ENCODE results near the gene RASD2.

The RASD2 gene

GRCh38 chr22:35589071-35589755, 48.6 kb downstream of the RASD2 start:
- Histone ChIP-seq H3K4me1 (ENCODE audit: insufficient read depth, low read length) (peaks cover 12% of the 10 kb centered on the region), H3K9me3 (ENCODE audit: insufficient read depth, low read depth, low read length) (no peaks in the 10 kb centered on the region), H3K4me3 (ENCODE audit: low read length) (no peak overlapping the region), H3K9ac (ENCODE audit: low read depth, low read length) (no peak overlapping the region), H3K27ac (ENCODE audit: low read depth, low read length) (no peak overlapping the region), H3K27me3 (ENCODE audit: insufficient read depth, low read length) (no peaks in the 10 kb centered on the region), H3K36me3 (ENCODE audit: insufficient read depth, low read length) (no peaks in the 10 kb centered on the region)
- WGBS: 80% methylated on average over 11 of the region's 11 CpGs

DNA sequence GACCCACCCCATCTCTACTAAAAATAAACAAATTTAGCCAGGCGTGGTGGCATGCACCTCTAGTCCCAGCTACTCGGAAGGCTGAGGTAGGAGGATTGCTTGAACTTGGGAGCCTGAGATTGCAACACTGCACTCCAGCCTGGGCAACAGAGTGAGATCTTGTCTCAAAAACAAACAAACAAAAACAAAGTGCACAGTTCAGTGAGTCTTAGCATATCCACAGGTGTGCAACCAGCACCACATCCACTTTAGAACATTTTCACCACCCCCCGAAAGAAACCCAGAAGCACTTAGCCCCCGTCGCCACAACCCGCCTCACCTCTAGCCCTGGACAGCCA, 49.1 kb downstream of the RASD2 start:
- no peak overlapping the region for H3K4me3 ChIP-seq (ENCODE audit: low read length)
- H3K36me3 ChIP-seq (ENCODE audit: insufficient read depth, low read length): no peaks in the 10 kb centered on the region
- H3K27ac ChIP-seq (ENCODE audit: low read depth, low read length): no peak overlapping the region
- H3K27me3 ChIP-seq (ENCODE audit: insufficient read depth, low read length): no peaks in the 10 kb centered on the region
- peaks cover 13% of the 10 kb centered on the region for H3K4me1 ChIP-seq (ENCODE audit: insufficient read depth, low read length)
- no peak overlapping the region for H3K9ac ChIP-seq (ENCODE audit: low read depth, low read length)
- no peaks in the 10 kb centered on the region for H3K9me3 ChIP-seq (ENCODE audit: insufficient read depth, low read depth, low read length)
- WGBS: 94% methylated on average over 6 of the region's 6 CpGs

DNA sequence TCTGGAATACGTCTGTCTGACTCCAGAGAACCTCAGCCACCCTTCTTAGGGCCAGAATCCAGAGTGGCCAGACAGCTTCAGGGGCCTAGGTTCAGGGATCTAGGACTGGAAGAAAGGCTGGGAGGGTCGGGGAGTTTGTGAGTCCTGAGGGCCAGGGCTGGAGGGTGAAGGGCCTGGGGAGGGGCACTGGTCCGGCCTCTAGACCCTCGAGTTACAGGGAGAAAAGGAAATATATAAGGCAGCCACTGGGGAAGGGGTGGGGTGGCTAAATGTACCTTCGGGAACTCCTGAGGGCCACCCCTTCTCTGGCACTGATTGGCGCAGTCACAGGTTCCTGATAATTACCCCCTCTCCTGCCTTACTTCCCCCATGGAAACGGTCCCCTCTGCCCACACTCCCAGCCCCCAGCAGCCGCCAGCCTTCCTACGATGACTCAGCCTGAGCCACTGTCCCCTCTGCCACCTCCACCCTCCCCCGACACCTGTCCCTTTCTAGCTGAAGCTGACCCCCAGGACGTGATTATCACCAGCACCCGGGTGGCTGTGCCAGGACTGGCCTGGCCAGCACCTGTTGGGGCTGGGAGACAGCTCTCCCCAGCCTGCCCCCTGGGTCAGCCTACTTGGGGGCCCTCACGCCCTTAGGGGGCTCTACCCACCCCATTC, 50.1 kb downstream of the RASD2 start:
- Histone ChIP-seq H3K36me3 (ENCODE audit: insufficient read depth, low read length) (no peaks in the 10 kb centered on the region), H3K9ac (ENCODE audit: low read depth, low read length) (no peak overlapping the region), H3K9me3 (ENCODE audit: insufficient read depth, low read depth, low read length) (no peaks in the 10 kb centered on the region), H3K27me3 (ENCODE audit: insufficient read depth, low read length) (no peaks in the 10 kb centered on the region), H3K4me1 (ENCODE audit: insufficient read depth, low read length) (peaks cover 13% of the 10 kb centered on the region), H3K27ac (ENCODE audit: low read depth, low read length) (no peak overlapping the region), H3K4me3 (ENCODE audit: low read length) (no peak overlapping the region)
- WGBS: 62% methylated on average over 13 of the region's 13 CpGs

GRCh38 chr22:35591714-35592417, 51.2 kb downstream of the RASD2 start:
- H3K27me3 ChIP-seq (ENCODE audit: insufficient read depth, low read length): no peaks in the 10 kb centered on the region
- no peaks in the 10 kb centered on the region for H3K36me3 ChIP-seq (ENCODE audit: insufficient read depth, low read length)
- no peak overlapping the region for H3K27ac ChIP-seq (ENCODE audit: low read depth, low read length)
- no peak overlapping the region for H3K9ac ChIP-seq (ENCODE audit: low read depth, low read length)
- 90% methylated on average over 14 of the region's 14 CpGs for WGBS
- H3K4me1 ChIP-seq (ENCODE audit: insufficient read depth, low read length): peaks cover 13% of the 10 kb centered on the region
- no peaks in the 10 kb centered on the region for H3K9me3 ChIP-seq (ENCODE audit: insufficient read depth, low read depth, low read length)
- no peak overlapping the region for H3K4me3 ChIP-seq (ENCODE audit: low read length)

DNA sequence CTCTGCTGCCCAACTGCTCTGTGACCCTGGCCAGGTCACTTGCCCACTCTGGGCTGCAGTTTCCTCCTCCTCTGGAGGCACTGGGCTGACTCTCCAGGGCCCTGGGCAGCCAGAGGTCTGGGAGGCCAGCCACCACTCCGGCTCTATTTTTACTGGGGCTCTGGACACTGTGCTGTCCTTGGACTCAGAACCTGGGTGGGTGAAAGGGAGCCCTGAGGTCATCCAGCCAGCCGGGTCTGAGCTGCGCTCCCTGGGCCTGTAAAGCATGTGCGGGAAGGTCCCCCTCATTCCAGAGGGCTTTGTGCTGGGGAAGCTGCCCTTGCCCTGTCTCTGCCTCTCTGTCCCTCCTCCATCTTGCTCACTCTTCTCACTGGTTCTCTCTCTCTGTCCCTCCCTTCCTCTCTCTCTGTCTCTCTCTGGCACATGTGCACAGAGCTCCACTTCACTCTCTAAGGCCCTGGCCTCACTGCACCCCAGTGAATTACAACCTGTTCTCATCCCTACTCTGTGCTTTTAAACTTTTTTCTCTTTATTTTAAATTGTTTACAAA, 51.9 kb downstream of the RASD2 start:
- peaks cover 13% of the 10 kb centered on the region for H3K4me1 ChIP-seq (ENCODE audit: insufficient read depth, low read length)
- no peak overlapping the region for H3K9ac ChIP-seq (ENCODE audit: low read depth, low read length)
- no peaks in the 10 kb centered on the region for H3K27me3 ChIP-seq (ENCODE audit: insufficient read depth, low read length)
- 69% methylated on average over 4 of the region's 4 CpGs for whole genome bisulfite sequencing
- H3K9me3 ChIP-seq (ENCODE audit: insufficient read depth, low read depth, low read length): no peaks in the 10 kb centered on the region
- H3K27ac ChIP-seq (ENCODE audit: low read depth, low read length): no peak overlapping the region
- no peaks in the 10 kb centered on the region for H3K36me3 ChIP-seq (ENCODE audit: insufficient read depth, low read length)
- H3K4me3 ChIP-seq (ENCODE audit: low read length): no peak overlapping the region

- no peak overlapping the region for H3K9ac ChIP-seq (ENCODE audit: low read depth, low read length)
- H3K36me3 ChIP-seq (ENCODE audit: insufficient read depth, low read length): no peaks in the 10 kb centered on the region
- 43% methylated on average over 3 of the region's 3 CpGs for WGBS
- no peaks in the 10 kb centered on the region for H3K27me3 ChIP-seq (ENCODE audit: insufficient read depth, low read length)
- no peak overlapping the region for H3K27ac ChIP-seq (ENCODE audit: low read depth, low read length)
- H3K4me3 ChIP-seq (ENCODE audit: low read length): no peak overlapping the region
- peaks cover 13% of the 10 kb centered on the region for H3K4me1 ChIP-seq (ENCODE audit: insufficient read depth, low read length)
- H3K9me3 ChIP-seq (ENCODE audit: insufficient read depth, low read depth, low read length): no peaks in the 10 kb centered on the region
These were observed 52.6 kb downstream of the RASD2 start for GRCh38 chr22:35593071-35593890.

- peaks cover 13% of the 10 kb centered on the region for H3K4me1 ChIP-seq (ENCODE audit: insufficient read depth, low read length)
- no peak overlapping the region for H3K4me3 ChIP-seq (ENCODE audit: low read length)
- H3K27ac ChIP-seq (ENCODE audit: low read depth, low read length): no peak overlapping the region
- no peaks in the 10 kb centered on the region for H3K36me3 ChIP-seq (ENCODE audit: insufficient read depth, low read length)
- no peaks in the 10 kb centered on the region for H3K9me3 ChIP-seq (ENCODE audit: insufficient read depth, low read depth, low read length)
- 72% methylated on average over 14 of the region's 14 CpGs for WGBS
- H3K27me3 ChIP-seq (ENCODE audit: insufficient read depth, low read length): no peaks in the 10 kb centered on the region
- H3K9ac ChIP-seq (ENCODE audit: low read depth, low read length): no peak overlapping the region
These were observed 53.4 kb downstream of the RASD2 start for GRCh38 chr22:35593891-35594470.

DNA sequence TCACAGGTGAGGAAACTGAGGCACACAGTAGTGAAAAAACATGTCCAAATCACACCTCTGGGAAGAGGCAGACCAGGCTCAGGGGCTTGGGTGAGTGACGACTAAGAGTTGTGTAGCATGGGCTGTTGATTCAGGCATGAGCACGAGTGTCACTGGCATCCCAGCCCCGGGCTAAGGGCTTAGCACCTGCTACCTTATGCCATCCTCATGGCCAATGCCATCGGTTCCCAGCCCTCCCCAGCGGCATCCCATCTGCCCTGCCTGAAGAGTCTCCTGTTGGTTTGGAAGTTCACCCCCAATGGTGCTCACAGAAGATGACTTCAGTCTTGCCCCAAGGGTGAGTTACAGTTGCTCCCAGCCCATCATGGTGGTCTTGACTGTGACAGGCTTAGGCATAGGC, 54.1 kb downstream of the RASD2 start:
- Histone ChIP-seq H3K27me3 (ENCODE audit: insufficient read depth, low read length) (no peaks in the 10 kb centered on the region), H3K9me3 (ENCODE audit: insufficient read depth, low read depth, low read length) (no peaks in the 10 kb centered on the region), H3K4me3 (ENCODE audit: low read length) (no peak overlapping the region), H3K4me1 (ENCODE audit: insufficient read depth, low read length) (peaks cover 13% of the 10 kb centered on the region), H3K9ac (ENCODE audit: low read depth, low read length) (no peak overlapping the region), H3K36me3 (ENCODE audit: insufficient read depth, low read length) (no peaks in the 10 kb centered on the region), H3K27ac (ENCODE audit: low read depth, low read length) (no peak overlapping the region)
- WGBS: 92% methylated on average over 5 of the region's 5 CpGs

DNA sequence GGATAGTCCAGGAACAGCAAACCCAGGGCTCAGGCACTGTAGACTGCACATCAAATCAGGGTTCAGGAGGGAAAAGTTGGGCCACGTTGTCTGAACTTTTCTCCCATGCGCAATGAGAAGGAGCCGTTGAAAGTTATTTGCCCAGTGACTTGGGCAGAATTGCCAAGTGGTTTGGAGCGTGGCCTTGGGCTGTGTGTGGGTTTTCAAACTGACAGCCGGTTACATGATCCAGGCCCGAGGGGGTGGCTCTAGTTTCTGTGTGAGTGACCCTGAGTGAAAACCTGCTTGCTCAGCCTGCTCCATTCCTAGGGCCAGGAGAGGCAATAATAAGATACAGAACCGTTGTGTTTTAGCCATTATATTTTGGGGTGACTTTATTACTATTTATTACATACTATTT, 56.2 kb downstream of the RASD2 start:
- Histone ChIP-seq H3K27ac (ENCODE audit: low read depth, low read length) (no peak overlapping the region), H3K36me3 (ENCODE audit: insufficient read depth, low read length) (no peaks in the 10 kb centered on the region), H3K4me1 (ENCODE audit: insufficient read depth, low read length) (peaks cover 13% of the 10 kb centered on the region), H3K4me3 (ENCODE audit: low read length) (no peak overlapping the region), H3K9me3 (ENCODE audit: insufficient read depth, low read depth, low read length) (no peaks in the 10 kb centered on the region), H3K9ac (ENCODE audit: low read depth, low read length) (no peak overlapping the region), H3K27me3 (ENCODE audit: insufficient read depth, low read length) (no peaks in the 10 kb centered on the region)
- WGBS: 94% methylated on average over 6 of the region's 7 CpGs

DNA sequence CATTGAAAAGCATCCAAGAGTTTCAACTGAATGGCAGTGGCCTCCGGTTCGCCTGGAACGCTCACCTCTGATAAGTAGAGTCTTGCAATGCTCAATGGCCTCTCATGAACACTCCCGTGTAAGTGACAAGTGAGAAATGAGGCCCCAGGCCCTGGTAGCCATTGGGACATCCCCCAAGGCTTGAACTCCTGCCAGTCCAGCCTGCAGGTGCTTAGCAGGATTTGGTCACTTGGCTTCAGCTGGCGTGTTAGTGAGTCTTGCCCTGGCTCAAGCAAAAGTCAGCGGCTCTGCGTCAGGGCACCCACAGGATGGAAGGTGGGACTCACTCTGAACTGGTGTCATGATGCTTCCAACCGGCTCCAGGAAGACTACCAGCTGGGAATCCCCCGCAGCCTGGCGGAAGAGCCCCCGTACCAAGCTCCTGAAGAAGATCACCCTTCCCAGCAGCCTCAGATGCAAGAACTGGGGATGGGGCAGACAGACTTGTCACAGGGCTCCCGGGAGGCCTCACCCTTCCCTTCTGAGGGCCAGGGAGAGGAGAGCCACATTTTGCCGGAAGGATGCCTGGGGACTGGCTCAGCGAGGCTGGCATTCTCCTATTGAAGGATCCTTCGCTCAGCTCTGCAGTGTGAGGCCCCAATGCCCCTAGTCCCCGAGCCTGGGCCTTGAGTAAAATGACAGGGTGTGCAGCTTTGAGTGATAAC, 57.2 kb downstream of the RASD2 start:
- H3K4me1 ChIP-seq (ENCODE audit: insufficient read depth, low read length): peaks cover 8% of the 10 kb centered on the region
- WGBS: 88% methylated on average over 16 of the region's 16 CpGs

More for the DNA sequence above, 57.2 kb downstream of the RASD2 start:
- H3K9me3 ChIP-seq (ENCODE audit: insufficient read depth, low read depth, low read length): no peaks in the 10 kb centered on the region
- H3K27ac ChIP-seq (ENCODE audit: low read depth, low read length): no peak overlapping the region
- H3K9ac ChIP-seq (ENCODE audit: low read depth, low read length): no peak overlapping the region
- H3K27me3 ChIP-seq (ENCODE audit: insufficient read depth, low read length): no peaks in the 10 kb centered on the region
- H3K36me3 ChIP-seq (ENCODE audit: insufficient read depth, low read length): no peaks in the 10 kb centered on the region
- no peak overlapping the region for H3K4me3 ChIP-seq (ENCODE audit: low read length)

Data from HUES64 (cell line).